ENCODE results near the gene CNNM1. TPM values are rescaled to one million over a fixed set of nuclear protein-coding genes. Genes with fewer than 3 reads are reported as not detected.
A peak's percentile ranks its signal among the peaks of the same experiment; 100 is the strongest.

CNNM1 gene
- total and polyA plus RNA-seq, 7 donors: 0.23 to 2.2 (median 1.2) TPM; not detected in 2

- H3K9me3 ChIP-seq: no peaks in the 10 kb centered on the region
- peaks cover 0 to 37% (median 9%) of the 10 kb centered on the region in 4 donors for H3K36me3 ChIP-seq
- H3K4me1 ChIP-seq: peaks cover 0 to 15% (median 4%) of the 10 kb centered on the region in 4 donors
- intact Hi-C loops (cut with DNase I): loop anchor here (5.0 kb wide), 2 partner anchors 153 to 313 kb away; no protein-coding TSS in a partner anchor
- H3K4me3 ChIP-seq: no peak overlapping the region
- no peak for DNase-seq
- H3K27ac ChIP-seq: no peak overlapping the region
- H3K27me3 ChIP-seq: no peaks in the 10 kb centered on the region
- TF ChIP-seq EP300 (IDR thresholded peaks at IDR 0.05) (no peak), CTCF (IDR thresholded peaks at IDR 0.05) (no peak), POLR2AphosphoS5 (IDR thresholded peaks at IDR 0.05) (no peak)
- 78 to 80% methylated on average over 8 of the region's 8 CpGs for WGBS, 2 donors
Observed at GRCh38 chr10:99394256-99394655, 65.1 kb downstream of the CNNM1 start.

DNA sequence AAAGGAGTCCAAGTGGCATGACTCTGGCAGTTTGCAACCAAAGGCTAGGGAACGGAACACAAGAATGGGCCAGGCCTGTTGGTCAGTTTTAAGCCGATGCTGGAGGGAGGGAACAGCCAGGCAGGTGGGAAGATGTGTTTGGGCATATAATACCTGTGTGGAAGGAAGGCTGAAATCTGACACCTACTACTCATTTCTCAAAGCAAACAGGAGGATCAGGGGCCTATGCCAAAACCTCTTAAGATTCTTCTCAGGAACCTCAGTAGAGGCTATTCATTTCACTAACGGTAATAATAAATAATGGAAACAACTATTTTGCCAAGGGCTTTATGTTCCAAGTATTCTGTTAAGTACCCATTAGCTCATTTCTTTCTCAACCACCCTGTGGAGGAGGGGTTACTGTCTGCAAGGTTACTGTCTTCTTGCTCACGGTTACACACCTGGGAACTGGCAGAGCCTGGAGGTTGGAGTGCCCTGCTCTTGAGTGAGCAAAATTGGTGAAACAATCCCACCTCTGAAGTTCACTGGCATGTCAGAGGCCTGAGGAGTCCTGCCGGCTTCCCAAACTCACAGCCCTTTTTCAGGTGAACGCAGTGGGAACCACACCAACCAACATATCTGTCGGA lies 65.7 kb downstream of the CNNM1 start:
- H3K27me3 ChIP-seq: no peaks in the 10 kb centered on the region
- peaks cover 0 to 15% (median 4%) of the 10 kb centered on the region in 4 donors for H3K4me1 ChIP-seq
- H3K36me3 ChIP-seq: peaks cover 0 to 43% (median 14%) of the 10 kb centered on the region in 4 donors
- DNase-seq: no peak
- intact Hi-C loops (cut with DNase I): loop anchor here (5.0 kb wide), 2 partner anchors 152 to 312 kb away; no protein-coding TSS in a partner anchor
- no peaks in the 10 kb centered on the region for H3K9me3 ChIP-seq
- H3K27ac ChIP-seq: no peak overlapping the region
- TF ChIP-seq CTCF (IDR thresholded peaks at IDR 0.05) (no peak), EP300 (IDR thresholded peaks at IDR 0.05) (no peak), POLR2A (IDR thresholded peaks at IDR 0.05) (no peak), POLR2AphosphoS5 (IDR thresholded peaks at IDR 0.05) (no peak)
- no peak overlapping the region for H3K4me3 ChIP-seq
- 90 to 92% methylated on average over 7 of the region's 7 CpGs for WGBS, 2 donors

DNA sequence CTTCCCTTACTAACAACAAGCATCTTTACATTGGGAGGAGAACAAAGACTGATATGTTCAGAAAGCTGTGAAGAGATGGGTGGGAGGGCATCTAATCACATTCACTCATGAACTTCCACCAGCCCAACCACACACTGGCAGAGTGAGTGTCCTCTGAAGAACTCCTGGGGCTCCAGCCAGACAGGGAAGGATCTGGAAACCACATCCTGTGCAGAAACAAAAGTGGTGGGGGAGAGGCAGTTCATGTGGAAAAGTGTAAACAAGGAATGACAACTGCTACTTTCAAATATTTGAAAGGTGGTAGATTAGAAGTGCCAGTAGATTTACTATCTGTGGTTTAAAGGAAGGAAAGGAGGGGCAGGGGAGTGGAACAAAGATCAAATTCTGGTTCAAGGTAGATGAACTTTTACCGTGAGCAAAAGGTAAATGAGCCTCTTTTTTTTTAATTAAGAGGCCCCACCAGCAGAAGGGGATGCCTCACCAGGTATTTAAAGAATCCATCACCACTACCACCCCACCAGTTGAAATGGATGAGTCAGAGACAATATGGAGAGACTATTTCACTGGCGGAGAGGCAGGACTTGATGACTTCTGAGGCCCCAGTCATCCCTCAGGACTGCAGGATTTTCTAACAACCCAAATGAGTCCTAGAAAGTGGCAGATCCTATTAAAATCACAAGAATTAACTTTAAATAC lies 66.7 kb downstream of the CNNM1 start:
- no peak for DNase-seq
- H3K9me3 ChIP-seq: no peaks in the 10 kb centered on the region
- H3K27me3 ChIP-seq: no peaks in the 10 kb centered on the region
- intact Hi-C loops (cut with DNase I): no loop called here
- no peak for TF ChIP-seq POLR2AphosphoS5 (IDR thresholded peaks at IDR 0.05)
- no peak for TF ChIP-seq CTCF (IDR thresholded peaks at IDR 0.05)
- no peak for TF ChIP-seq POLR2A (IDR thresholded peaks at IDR 0.05)
- TF ChIP-seq EP300 (IDR thresholded peaks at IDR 0.05): no peak
- no peak overlapping the region for H3K4me3 ChIP-seq
- 53 to 54% methylated on average over 2 of the region's 2 CpGs for WGBS, 2 donors
- peaks cover 0 to 15% (median 4%) of the 10 kb centered on the region in 4 donors for H3K4me1 ChIP-seq
- H3K36me3 ChIP-seq: peaks cover 0 to 53% (median 24%) of the 10 kb centered on the region in 4 donors
- H3K27ac ChIP-seq: peak overlapping the region in 2 of 4 donors; percentile 14 to 16

GRCh38 chr10:99396471-99396870 lies 67.3 kb downstream of the CNNM1 start:
- intact Hi-C loops (cut with DNase I): no loop called here
- H3K9me3 ChIP-seq: no peaks in the 10 kb centered on the region
- H3K4me1 ChIP-seq: peaks cover 0 to 15% (median 4%) of the 10 kb centered on the region in 4 donors
- 71 to 86% methylated on average over 3 of the region's 3 CpGs for WGBS, 2 donors
- no peaks in the 10 kb centered on the region for H3K27me3 ChIP-seq
- H3K27ac ChIP-seq: peak overlapping the region in 1 of 4 donors; percentile 16
- no peak for TF ChIP-seq CTCF (IDR thresholded peaks at IDR 0.05)
- no peak for TF ChIP-seq EP300 (IDR thresholded peaks at IDR 0.05)
- no peak for TF ChIP-seq POLR2AphosphoS5 (IDR thresholded peaks at IDR 0.05)
- TF ChIP-seq POLR2A (IDR thresholded peaks at IDR 0.05): no peak
- peaks cover 0 to 59% (median 26%) of the 10 kb centered on the region in 4 donors for H3K36me3 ChIP-seq
- DNase-seq: no peak
- H3K4me3 ChIP-seq: no peak overlapping the region
